Measurements from ENCODE around the gene PDIA6. TPM values are rescaled to one million over a fixed set of nuclear protein-coding genes. Genes with fewer than 3 reads are reported as not detected.

Gene PDIA6
- total and polyA plus RNA-seq, 2 of the 4 experiments (the other 2 are of a cell fraction) = 204 to 349 TPM

GRCh38 chr2:10861765-10862164 is 49.2 kb upstream of the PDIA6 start:
- DNase-seq (no peak), ATAC-seq (ENCODE audit: low read depth) (no peak)
- Histone ChIP-seq H3K9ac (ENCODE audit: low read depth, low read length) (no peak overlapping the region), H3K4ac (ENCODE audit: low read depth, low read length) (no peak overlapping the region), H3K23ac (ENCODE audit: low read depth, low read length) (no peak overlapping the region), H4K5ac (ENCODE audit: low read depth, low read length) (no peak overlapping the region), H3K4me3 (ENCODE audit: insufficient read depth, low read depth, low read length) (no peak overlapping the region), H2AK5ac (ENCODE audit: low read depth, low read length) (no peak overlapping the region), H2AFZ (replicated peaks; ENCODE audit: low read length, poor library complexity) (no peak overlapping the region), H3K9me1 (ENCODE audit: insufficient read depth, low read length) (no peaks in the 10 kb centered on the region), H2BK120ac (ENCODE audit: low read depth, low read length) (no peak overlapping the region), H3K4me1 (ENCODE audit: control insufficient read depth, insufficient read depth, low read length) (0 out of 2 replicates have a peak, but pooled peaks cover 2% of the 10 kb centered on the region), H2AK9ac (replicated peaks; ENCODE audit: low read depth, low read length, poor library complexity) (no peak overlapping the region), H4K8ac (ENCODE audit: low read depth in 2 of 2, low read length in 2 of 2) (no peak overlapping the region), H3K9me3 (ENCODE audit: control insufficient read depth, insufficient read depth, low read length) (no peaks in the 10 kb centered on the region), H3K27ac (ENCODE audit: insufficient read depth, low read length) (no peak overlapping the region), H4K91ac (ENCODE audit: insufficient read depth, low read depth, low read length) (no peak overlapping the region), H4K20me1 (ENCODE audit: insufficient read depth, low read length) (no peaks in the 10 kb centered on the region), H2BK20ac (ENCODE audit: low read depth, low read length) (no peak overlapping the region), H3K27me3 (ENCODE audit: control insufficient read depth, insufficient read depth, low read length) (peaks cover 13% of the 10 kb centered on the region), H2BK5ac (ENCODE audit: low read depth, low read length, poor library complexity, severe bottlenecking) (no peak overlapping the region), H3K14ac (replicated peaks; ENCODE audit: low read depth, low read length) (no peak overlapping the region), H3K36me3 (ENCODE audit: control insufficient read depth, insufficient read depth, low read length) (no peaks in the 10 kb centered on the region), H2BK15ac (ENCODE audit: low read depth, low read length) (no peak overlapping the region), H3K4me2 (ENCODE audit: low read depth, low read length) (no peak overlapping the region), H3K56ac (ENCODE audit: extremely low read depth, insufficient read depth, low read length) (no peak overlapping the region), H3K18ac (ENCODE audit: low read depth, low read length) (no peak overlapping the region), H3K79me1 (ENCODE audit: low read depth in 1 of 2, low read length in 2 of 2) (no peaks in the 10 kb centered on the region)
- in situ Hi-C loops (cut with MboI; ENCODE audit: low sequenced_read_pairs) = no loop called here
- intact Hi-C loops (cut with micrococcal nuclease) = no loop called here
- no CpG with 5 or more reads among the region's 5 CpGs for WGBS, 2 experiments (ENCODE audit: extremely low coverage in 2 of 2, insufficient read length in 1 of 2)
- BruUV-seq (replicated peaks) = no TSS peak
- TF ChIP-seq CTCF (conservative IDR thresholded peaks at IDR 0.05; ENCODE audit: low read depth, low read length) (no peak), RFX5 (IDR thresholded peaks at IDR 0.05; ENCODE audit: low read depth, low read length) (no peak), NFE2L2 (IDR thresholded peaks at IDR 0.05; ENCODE audit: low read depth, low read length) (no peak), POLR2A (IDR thresholded peaks at IDR 0.05; ENCODE audit: low read depth, low read length) (no peak), RAD21 (IDR thresholded peaks at IDR 0.05; ENCODE audit: low read length) (no peak), MXI1 (IDR thresholded peaks at IDR 0.05; ENCODE audit: borderline replicate concordance, low read depth, low read length) (no peak), MAZ (IDR thresholded peaks at IDR 0.05; ENCODE audit: borderline replicate concordance, low read depth, low read length) (no peak), BHLHE40 (IDR thresholded peaks at IDR 0.05; ENCODE audit: low read depth, low read length) (no peak), CHD1 (IDR thresholded peaks at IDR 0.05; ENCODE audit: low read depth, low read length) (no peak), MAFK (IDR thresholded peaks at IDR 0.05; ENCODE audit: low read depth, low read length) (no peak), CEBPB (IDR thresholded peaks at IDR 0.05; ENCODE audit: low read depth, low read length) (no peak), ELK1 (IDR thresholded peaks at IDR 0.05; ENCODE audit: borderline replicate concordance, low read depth, low read length) (no peak), USF2 (IDR thresholded peaks at IDR 0.05; ENCODE audit: low read depth, low read length) (no peak), SMC3 (IDR thresholded peaks at IDR 0.05; ENCODE audit: low read depth, low read length) (no peak), FOS (IDR thresholded peaks at IDR 0.05; ENCODE audit: low read depth, low read length) (no peak), RCOR1 (IDR thresholded peaks at IDR 0.05; ENCODE audit: insufficient replicate concordance, low read length) (no peak)
- ChIA-PET CTCF (no interaction called here), POLR2A (ENCODE audit: unreplicated experiment) (no interaction called here)
- dilution Hi-C loops (cut with HindIII; ENCODE audit: low sequenced_read_pairs, unreplicated experiment) = no loop called here
